SU-DHL-6 (cell line): Measurements from ENCODE around the gene PTPRG.

ENCODE experiments used
- H2AFZ ChIP-seq: fragments of 200-600 bp; sonication (generic); 2 replicates; pipeline ENCODE4 v1.6.1; 2014; ENCODE audit warnings: low read depth, mild to moderate bottlenecking, moderate library complexity, mixed read lengths, antibody characterized with exemption, low read length; ENCODE audit not compliant: severe bottlenecking
- H3F3A ChIP-seq: fragments of 200-600 bp; shearing (Covaris generic); 2 replicates; pipeline ENCODE4 v1.6.0; 2016; ENCODE audit warnings: antibody characterized with exemption, mild to moderate bottlenecking; ENCODE audit not compliant: insufficient read depth
- H3K27ac ChIP-seq: fragments of 200-600 bp; sonication (generic); 2 replicates; pipeline ENCODE4 v1.5.1; 2016; ENCODE audit warnings: low read depth, mild to moderate bottlenecking, low read length, moderate library complexity, mixed read lengths
- H3K27me3 ChIP-seq: fragments of 200-600 bp; sonication (generic), shearing (Covaris generic); 2 replicates; pipeline ENCODE4 v1.6.0; 2014; ENCODE audit warnings: mild to moderate bottlenecking, low read length
- H3K36me3 ChIP-seq: fragments of 200-600 bp; sonication (generic); 2 replicates; pipeline ENCODE4 v1.6.1; 2014; ENCODE audit warnings: mild to moderate bottlenecking, low read length, mixed read lengths
- H3K4me2 ChIP-seq: fragments of 300-600, 200-600 bp; shearing (Covaris generic), sonication (generic); 2 replicates; pipeline ENCODE4 v1.6.0; 2014; ENCODE audit warnings: low read length, low read depth, mild to moderate bottlenecking; ENCODE audit not compliant: poor library complexity, severe bottlenecking
- H3K4me3 ChIP-seq: fragments of 200-600 bp; sonication (generic); 2 replicates; pipeline ENCODE4 v1.5.1; 2014; ENCODE audit warnings: antibody characterized with exemption, low read length, mild to moderate bottlenecking, mixed read lengths; ENCODE audit not compliant: insufficient read depth, poor library complexity, severe bottlenecking
- H3K79me2 ChIP-seq: fragments of 200-600 bp; sonication (generic); 2 replicates; pipeline ENCODE4 v1.6.1; 2014; ENCODE audit warnings: mild to moderate bottlenecking, low read length, moderate library complexity; ENCODE audit not compliant: insufficient read depth
- H3K9ac ChIP-seq: fragments of 200-600 bp; sonication (generic); 2 replicates; pipeline ENCODE4 v1.7.0; 2014; ENCODE audit warnings: mild to moderate bottlenecking, low read length
- H3K9me2 ChIP-seq: fragments of 200-600 bp; sonication (generic); replicated peaks from 2 replicates; pipeline ENCODE4 v1.6.1; 2014; ENCODE audit warnings: low read length; ENCODE audit not compliant: insufficient read depth
- H3K9me3 ChIP-seq: fragments of 200-600 bp; sonication (generic); 2 replicates; pipeline ENCODE4 v1.6.1; 2014; ENCODE audit warnings: low read length, mixed read lengths; ENCODE audit not compliant: insufficient read depth
- H4K20me1 ChIP-seq: fragments of 200-600 bp; sonication (generic); 2 replicates; pipeline ENCODE4 v1.6.1; 2014; ENCODE audit warnings: low read depth, mild to moderate bottlenecking, antibody characterized with exemption, low read length, moderate library complexity, mixed read lengths
- EZH2phosphoT487 ChIP-seq: fragments of 200-600 bp; sonication (generic), shearing (Covaris generic); conservative IDR thresholded peaks from 2 replicates; pipeline ENCODE4 v1.6.1; 2018; ENCODE audit warnings: mild to moderate bottlenecking, antibody characterized with exemption, low read length, moderate library complexity, mixed read lengths
- TF ChIP-seq, protein P1 (sequence below): fragments of 200-600 bp; sonication (generic); IDR thresholded peaks from one replicate; pipeline ENCODE4 v1.5.1; 2017; ENCODE audit warnings: antibody characterized with exemption, mild to moderate bottlenecking, low read length, moderate library complexity; ENCODE audit not compliant: insufficient read depth, poor library complexity, severe bottlenecking

The PTPRG gene

DNA sequence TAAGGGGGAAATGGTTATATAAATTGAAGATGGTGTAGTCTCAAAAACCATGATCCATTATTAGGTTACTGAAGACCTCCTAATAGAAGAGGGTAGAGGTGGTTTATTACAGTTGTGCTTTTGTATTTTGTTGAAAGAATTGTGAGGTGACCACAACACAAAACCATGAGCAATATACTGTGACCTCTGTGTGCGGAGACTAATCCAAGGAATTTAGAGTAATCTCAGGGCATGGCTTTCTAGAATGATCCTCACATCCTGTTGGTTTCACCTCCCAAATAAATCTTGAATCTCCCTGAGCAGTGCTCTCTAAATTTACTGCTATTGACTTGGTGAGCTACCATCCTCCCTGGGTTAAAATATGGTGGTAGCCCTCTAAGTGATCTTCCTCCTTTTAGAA, 52.3 kb downstream of the PTPRG start:
- Histone ChIP-seq H3K4me2 (no peak overlapping the region), H3K4me3 (no peak overlapping the region), H3K36me3 (no peaks in the 10 kb centered on the region), H3F3A (no peaks in the 10 kb centered on the region), H3K79me2 (no peaks in the 10 kb centered on the region), H3K9me3 (no peaks in the 10 kb centered on the region), H3K9ac (no peak overlapping the region), H3K27me3 (no peaks in the 10 kb centered on the region), H3K9me2 (no peaks in the 10 kb centered on the region), H4K20me1 (no peaks in the 10 kb centered on the region), H2AFZ (no peak overlapping the region), H3K27ac (no peak overlapping the region)
- TF ChIP-seq, protein P1, sequence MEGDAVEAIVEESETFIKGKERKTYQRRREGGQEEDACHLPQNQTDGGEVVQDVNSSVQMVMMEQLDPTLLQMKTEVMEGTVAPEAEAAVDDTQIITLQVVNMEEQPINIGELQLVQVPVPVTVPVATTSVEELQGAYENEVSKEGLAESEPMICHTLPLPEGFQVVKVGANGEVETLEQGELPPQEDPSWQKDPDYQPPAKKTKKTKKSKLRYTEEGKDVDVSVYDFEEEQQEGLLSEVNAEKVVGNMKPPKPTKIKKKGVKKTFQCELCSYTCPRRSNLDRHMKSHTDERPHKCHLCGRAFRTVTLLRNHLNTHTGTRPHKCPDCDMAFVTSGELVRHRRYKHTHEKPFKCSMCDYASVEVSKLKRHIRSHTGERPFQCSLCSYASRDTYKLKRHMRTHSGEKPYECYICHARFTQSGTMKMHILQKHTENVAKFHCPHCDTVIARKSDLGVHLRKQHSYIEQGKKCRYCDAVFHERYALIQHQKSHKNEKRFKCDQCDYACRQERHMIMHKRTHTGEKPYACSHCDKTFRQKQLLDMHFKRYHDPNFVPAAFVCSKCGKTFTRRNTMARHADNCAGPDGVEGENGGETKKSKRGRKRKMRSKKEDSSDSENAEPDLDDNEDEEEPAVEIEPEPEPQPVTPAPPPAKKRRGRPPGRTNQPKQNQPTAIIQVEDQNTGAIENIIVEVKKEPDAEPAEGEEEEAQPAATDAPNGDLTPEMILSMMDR: no peak
- TF ChIP-seq EZH2phosphoT487: no peak

DNA sequence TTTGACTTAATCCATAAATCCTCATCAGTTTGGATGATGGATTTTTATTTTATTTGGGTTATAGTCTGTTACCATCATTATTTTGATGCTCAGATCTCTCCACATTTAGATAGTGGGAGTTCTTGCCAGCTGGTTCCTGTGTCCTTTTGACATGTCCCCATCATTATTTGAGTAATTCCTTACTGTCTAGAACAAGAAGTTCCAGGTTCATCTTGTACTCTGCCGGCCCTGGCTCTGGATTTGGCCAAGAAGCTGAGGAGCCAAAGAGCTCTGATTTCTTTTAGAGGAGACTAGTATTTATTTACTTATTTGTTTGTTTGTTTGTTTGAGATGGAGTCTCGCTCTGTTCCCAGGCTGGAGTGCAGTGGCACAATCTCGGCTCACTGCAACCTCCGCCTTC, 54.3 kb downstream of the PTPRG start:
- H3K4me3 ChIP-seq: no peak overlapping the region
- no peak overlapping the region for H3K9ac ChIP-seq
- no peak for TF ChIP-seq EZH2phosphoT487
- TF ChIP-seq, protein P1: no peak
- no peak overlapping the region for H3K27ac ChIP-seq
- no peaks in the 10 kb centered on the region for H3K27me3 ChIP-seq
- no peaks in the 10 kb centered on the region for H3K36me3 ChIP-seq
- H3K9me2 ChIP-seq: no peaks in the 10 kb centered on the region
- H3K4me2 ChIP-seq: no peak overlapping the region
- H3F3A ChIP-seq: no peaks in the 10 kb centered on the region
- H3K9me3 ChIP-seq: no peaks in the 10 kb centered on the region
- no peaks in the 10 kb centered on the region for H3K79me2 ChIP-seq
- no peaks in the 10 kb centered on the region for H4K20me1 ChIP-seq
- no peak overlapping the region for H2AFZ ChIP-seq

DNA sequence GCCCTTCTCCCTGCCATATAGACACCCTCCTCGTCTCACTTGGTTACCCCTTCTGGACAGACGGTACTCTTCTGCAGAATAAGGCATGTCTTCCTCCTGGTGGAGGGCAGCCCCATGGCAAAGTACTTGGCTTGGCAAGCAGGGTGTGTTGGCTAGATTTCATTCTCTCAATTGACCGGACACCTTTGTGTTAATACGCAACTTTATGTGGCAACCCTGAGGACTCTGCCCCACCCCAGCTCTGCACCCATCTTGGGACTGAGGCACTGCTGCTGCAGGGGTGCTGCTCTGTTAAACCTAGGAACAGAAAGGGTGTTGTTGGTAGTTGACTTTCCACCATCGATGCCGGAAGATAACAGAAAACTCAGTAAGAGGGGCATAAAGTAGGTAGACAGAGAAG, 55.2 kb downstream of the PTPRG start:
- TF ChIP-seq, protein P1: no peak
- no peak for TF ChIP-seq EZH2phosphoT487
- no peaks in the 10 kb centered on the region for H3K9me3 ChIP-seq
- H2AFZ ChIP-seq: no peak overlapping the region
- no peak overlapping the region for H3K4me2 ChIP-seq
- H3K27ac ChIP-seq: no peak overlapping the region
- no peaks in the 10 kb centered on the region for H3F3A ChIP-seq
- no peaks in the 10 kb centered on the region for H4K20me1 ChIP-seq
- H3K9ac ChIP-seq: no peak overlapping the region
- H3K36me3 ChIP-seq: no peaks in the 10 kb centered on the region
- no peaks in the 10 kb centered on the region for H3K27me3 ChIP-seq
- H3K4me3 ChIP-seq: no peak overlapping the region
- no peaks in the 10 kb centered on the region for H3K9me2 ChIP-seq
- H3K79me2 ChIP-seq: no peaks in the 10 kb centered on the region
